ENCODE data around the gene G3BP2. TPM values are rescaled to one million over a fixed set of nuclear protein-coding genes. Genes with fewer than 3 reads are reported as not detected.

Gene G3BP2
- total and polyA plus RNA-seq, 9 donors = 31.4 to 122 (median 83.1) TPM

- no peaks in the 10 kb centered on the region for H3K9me3 ChIP-seq
- intact Hi-C loops (cut with DNase I) = loop anchor here in 2 of 4 donors (5.0 to 10.0 kb wide), 2 partner anchors 43 to 46 kb away; partner anchors contain the start of gene USO1 (in 2 of the 2)
- TF ChIP-seq CTCF (IDR thresholded peaks at IDR 0.05) = no peak
- no peak for TF ChIP-seq EP300 (IDR thresholded peaks at IDR 0.05)
- no peak for TF ChIP-seq POLR2A (IDR thresholded peaks at IDR 0.05)
- no peaks in the 10 kb centered on the region for H3K36me3 ChIP-seq
- no peak overlapping the region for H3K27ac ChIP-seq
- DNase-seq = no peak
- H3K4me3 ChIP-seq = no peak overlapping the region
- no peaks in the 10 kb centered on the region for H3K27me3 ChIP-seq
- peaks cover 3% of the 10 kb centered on the region for H3K4me1 ChIP-seq (ENCODE audit: insufficient read depth)
These were observed 5.8 kb upstream of the G3BP2 start for GRCh38 chr4:75678965-75679364.

- no peak for TF ChIP-seq EP300 (IDR thresholded peaks at IDR 0.05)
These were observed 5.3 kb upstream of the G3BP2 start for GRCh38 chr4:75678473-75678872.

GRCh38 chr4:75675004-75675531, 1.9 kb upstream of the G3BP2 start:
- WGBS, 3 donors = 93 to 95% (median 94%) methylated on average over 11 of the region's 11 CpGs
- no peaks in the 10 kb centered on the region for H3K36me3 ChIP-seq
- no peak overlapping the region for H3K4me3 ChIP-seq
- no peak for DNase-seq
- no peak for TF ChIP-seq POLR2A (IDR thresholded peaks at IDR 0.05)
- no peak for TF ChIP-seq CTCF (IDR thresholded peaks at IDR 0.05)
- no peaks in the 10 kb centered on the region for H3K9me3 ChIP-seq
- intact Hi-C loops (cut with DNase I) = loop anchor here in 2 of 4 donors (5.0 to 10.0 kb wide), 2 partner anchors 47 to 50 kb away; partner anchors contain the start of gene USO1 (in 2 of the 2)
- no peak overlapping the region for H3K27ac ChIP-seq
- H3K4me1 ChIP-seq (ENCODE audit: insufficient read depth) = peaks cover 7% of the 10 kb centered on the region
- H3K27me3 ChIP-seq = no peaks in the 10 kb centered on the region

More at GRCh38 chr4:75678473-75678872, 5.3 kb upstream of the G3BP2 start:
- Histone ChIP-seq H3K9me3 (no peaks in the 10 kb centered on the region), H3K27ac (no peak overlapping the region), H3K36me3 (no peaks in the 10 kb centered on the region), H3K27me3 (no peaks in the 10 kb centered on the region), H3K4me1 (ENCODE audit: insufficient read depth) (peaks cover 3% of the 10 kb centered on the region), H3K4me3 (no peak overlapping the region)
- DNase-seq = no peak
- intact Hi-C loops (cut with DNase I) = loop anchor here in 2 of 4 donors (5.0 to 10.0 kb wide), 2 partner anchors 44 to 46 kb away; partner anchors contain the start of gene USO1 (in 2 of the 2)

- Histone ChIP-seq H3K27me3 (no peaks in the 10 kb centered on the region), H3K4me3 (peak overlapping the region; percentile 90), H3K36me3 (no peaks in the 10 kb centered on the region), H3K27ac (peak overlapping the region; percentile 67 to 84), H3K4me1 (ENCODE audit: insufficient read depth) (peaks cover 9% of the 10 kb centered on the region), H3K9me3 (no peaks in the 10 kb centered on the region)
- 10 to 15% (median 10%) methylated on average over 5 of the region's 5 CpGs for WGBS, 3 donors
- TF ChIP-seq POLR2A (IDR thresholded peaks at IDR 0.05) = no peak
- TF ChIP-seq EP300 (IDR thresholded peaks at IDR 0.05) = no peak
- no peak for TF ChIP-seq CTCF (IDR thresholded peaks at IDR 0.05)
- intact Hi-C loops (cut with DNase I) = loop anchor here in 3 of 4 donors (1.0 to 10.0 kb wide), 3 partner anchors 50 to 51 kb away; partner anchors contain the start of gene USO1 (in 3 of the 3)
- DNase-seq = peak in 1 of 5 donors; percentile 16
These were observed 733 bp upstream of the G3BP2 start for GRCh38 chr4:75673959-75674328.

- H3K4me3 ChIP-seq = peak overlapping the region; percentile 90
- peak; percentile 52 to 76 (median 70) for DNase-seq
- intact Hi-C loops (cut with DNase I) = loop anchor here in 3 of 4 donors (1.0 to 10.0 kb wide), 3 partner anchors 52 kb away; partner anchors contain the start of gene USO1 (in 3 of the 3)
- H3K36me3 ChIP-seq = no peaks in the 10 kb centered on the region
- WGBS, 3 donors = 0 to 1% (median 0%) methylated on average over 44 of the region's 44 CpGs
- no peaks in the 10 kb centered on the region for H3K27me3 ChIP-seq
- peaks cover 11% of the 10 kb centered on the region for H3K4me1 ChIP-seq (ENCODE audit: insufficient read depth)
- no peaks in the 10 kb centered on the region for H3K9me3 ChIP-seq
- TF ChIP-seq EP300 (IDR thresholded peaks at IDR 0.05) (no peak), POLR2A (IDR thresholded peaks at IDR 0.05) (no peak), CTCF (IDR thresholded peaks at IDR 0.05) (no peak)
- peak overlapping the region; percentile 77 to 84 for H3K27ac ChIP-seq
These were observed 667 bp downstream of the G3BP2 start for GRCh38 chr4:75672461-75673026.
